ENCODE measurements around the gene TMCC3. TPM values are rescaled to one million over a fixed set of nuclear protein-coding genes. Genes with fewer than 3 reads are reported as not detected.
"Not testable (repeated sequence)": the region's sequence is repeated elsewhere in the genome, so short reads cannot be mapped to it uniquely, and the experiment has no call there.

Gene TMCC3
- total and polyA plus RNA-seq, 2 experiments from 2014 or later = 1.4 to 3.6 TPM

GRCh38 chr12:94601307-94601706 lies 49.0 kb downstream of the TMCC3 start:
- not testable (repeated sequence) for H3K27ac ChIP-seq (ENCODE audit: low read depth); H3K9me2 ChIP-seq (ENCODE audit: insufficient read depth); ATAC-seq; H3K36me3 ChIP-seq (ENCODE audit: insufficient read depth); DNase-seq (ENCODE audit: low spot score); H3K27me3 Mint-ChIP-seq (ENCODE audit: insufficient read depth, low read depth, poor library complexity); H3K9me3 Mint-ChIP-seq; H3K36me3 Mint-ChIP-seq (ENCODE audit: low read depth); H3K27me3 ChIP-seq (ENCODE audit: insufficient read depth); H3K4me2 ChIP-seq; H3K4me3 ChIP-seq; H3K4me3 Mint-ChIP-seq; H3K4me1 ChIP-seq (ENCODE audit: insufficient read depth); H3K4me1 Mint-ChIP-seq; H2AFZ ChIP-seq; H3K27ac Mint-ChIP-seq; H3F3A ChIP-seq (replicated peaks; ENCODE audit: low read depth); H3K79me2 ChIP-seq (replicated peaks; ENCODE audit: insufficient read depth); H4K20me1 ChIP-seq (replicated peaks; ENCODE audit: insufficient read depth)

DNA sequence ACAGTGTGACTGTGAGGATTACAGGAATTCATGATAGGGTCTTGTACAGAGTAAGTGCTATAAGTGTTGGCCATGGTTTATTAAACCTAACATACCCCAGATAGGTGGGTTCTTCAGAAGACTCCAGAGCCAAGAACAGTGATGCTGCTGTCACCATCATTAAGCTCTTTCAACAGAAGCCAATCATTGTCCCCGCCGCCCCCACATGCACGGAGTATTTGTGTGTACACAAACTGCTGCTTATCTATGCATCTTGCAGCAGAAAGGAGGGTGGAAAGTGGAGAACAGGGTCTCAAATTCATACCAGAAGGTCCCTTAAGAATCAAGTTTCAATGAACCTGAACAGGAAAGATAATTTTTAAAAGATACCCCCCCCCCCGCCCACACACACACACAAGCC lies 51.2 kb downstream of the TMCC3 start:
- no peak overlapping the region for H3K4me2 ChIP-seq
- no peaks in the 10 kb centered on the region for H3F3A ChIP-seq (replicated peaks; ENCODE audit: low read depth)
- no peak overlapping the region for H3K27ac ChIP-seq (ENCODE audit: low read depth)
- ATAC-seq (no peak), DNase-seq (ENCODE audit: low spot score) (no peak)
- H3K36me3 ChIP-seq (ENCODE audit: insufficient read depth) = no peaks in the 10 kb centered on the region
- Mint-ChIP-seq H3K9me3 (no peaks in the 10 kb centered on the region), H3K36me3 (ENCODE audit: low read depth) (no peaks in the 10 kb centered on the region), H3K4me1 (no peaks in the 10 kb centered on the region), H3K4me3 (no peak overlapping the region), H3K27me3 (ENCODE audit: insufficient read depth, low read depth, poor library complexity) (no peaks in the 10 kb centered on the region), H3K27ac (no peak overlapping the region)
- TF ChIP-seq NANOG (IDR thresholded peaks at IDR 0.05; ENCODE audit: borderline replicate concordance) (no peak), REST (IDR thresholded peaks at IDR 0.05; ENCODE audit: unreplicated experiment) (no peak)
- no peak overlapping the region for H3K4me3 ChIP-seq
- no peak overlapping the region for H2AFZ ChIP-seq
- H4K20me1 ChIP-seq (replicated peaks; ENCODE audit: insufficient read depth) = no peaks in the 10 kb centered on the region
- no peaks in the 10 kb centered on the region for H3K4me1 ChIP-seq (ENCODE audit: insufficient read depth)
- no peaks in the 10 kb centered on the region for H3K79me2 ChIP-seq (replicated peaks; ENCODE audit: insufficient read depth)
- H3K9me2 ChIP-seq (ENCODE audit: insufficient read depth) = no peaks in the 10 kb centered on the region
- H3K27me3 ChIP-seq (ENCODE audit: insufficient read depth) = no peaks in the 10 kb centered on the region

DNA sequence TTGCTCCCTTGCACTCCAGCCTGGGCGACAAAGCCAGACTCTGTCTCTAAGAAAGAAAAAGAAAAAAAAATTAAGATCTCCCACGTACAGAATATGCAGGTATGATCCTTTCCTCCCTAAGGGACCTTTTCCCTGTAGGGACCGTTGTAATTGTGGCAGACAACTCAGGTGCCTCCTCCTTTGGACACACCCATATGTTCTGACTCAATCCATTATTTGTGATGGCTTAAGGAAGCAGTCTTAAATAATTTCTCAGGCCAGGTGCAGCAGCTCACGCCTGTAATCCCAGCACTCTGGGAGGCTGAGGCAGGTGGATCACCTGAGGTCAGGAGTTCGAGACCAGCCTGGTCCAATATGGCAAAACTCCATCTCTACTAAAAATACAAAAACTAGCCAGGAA lies 53.1 kb downstream of the TMCC3 start:
- no peaks in the 10 kb centered on the region for H3K9me3 Mint-ChIP-seq
- no peaks in the 10 kb centered on the region for H3K4me1 Mint-ChIP-seq
- H3K79me2 ChIP-seq (replicated peaks; ENCODE audit: insufficient read depth) = no peaks in the 10 kb centered on the region
- no peaks in the 10 kb centered on the region for H3K27me3 Mint-ChIP-seq (ENCODE audit: insufficient read depth, low read depth, poor library complexity)
- H3K4me2 ChIP-seq = no peak overlapping the region
- H3F3A ChIP-seq (replicated peaks; ENCODE audit: low read depth) = no peaks in the 10 kb centered on the region
- no peak overlapping the region for H2AFZ ChIP-seq
- H3K36me3 Mint-ChIP-seq (ENCODE audit: low read depth) = no peaks in the 10 kb centered on the region
- no peak overlapping the region for H3K27ac ChIP-seq (ENCODE audit: low read depth)
- no peak overlapping the region for H3K4me3 Mint-ChIP-seq
- no peaks in the 10 kb centered on the region for H3K36me3 ChIP-seq (ENCODE audit: insufficient read depth)
- no peaks in the 10 kb centered on the region for H3K4me1 ChIP-seq (ENCODE audit: insufficient read depth)
- H3K27me3 ChIP-seq (ENCODE audit: insufficient read depth) = no peaks in the 10 kb centered on the region
- ATAC-seq = no peak
- H3K27ac Mint-ChIP-seq = no peak overlapping the region
- no peaks in the 10 kb centered on the region for H4K20me1 ChIP-seq (replicated peaks; ENCODE audit: insufficient read depth)
- DNase-seq (ENCODE audit: low spot score) = no peak
- H3K4me3 ChIP-seq = no peak overlapping the region
- no peaks in the 10 kb centered on the region for H3K9me2 ChIP-seq (ENCODE audit: insufficient read depth)
- TF ChIP-seq NANOG (IDR thresholded peaks at IDR 0.05; ENCODE audit: borderline replicate concordance) (no peak), ZNF331 (CRISPR knock-in tag; IDR thresholded peaks at IDR 0.05; ENCODE audit: low read depth) (no peak), JUNB (IDR thresholded peaks at IDR 0.05; ENCODE audit: unreplicated experiment) (no peak), STAT1 (IDR thresholded peaks at IDR 0.05; ENCODE audit: unreplicated experiment) (no peak), EZH2 (IDR thresholded peaks at IDR 0.05; ENCODE audit: low read depth, unreplicated experiment) (no peak), REST (IDR thresholded peaks at IDR 0.05; ENCODE audit: unreplicated experiment) (no peak)

Data from GM23338 (cell line).